GM18858 (cell line): Measurements from ENCODE around the gene BEND4.
"Not testable (repeated sequence)": the region's sequence is repeated elsewhere in the genome, so short reads cannot be mapped to it uniquely, and the experiment has no call there.

ENCODE experiments used
- ATAC-seq: cut with Tn5 transposase; IDR thresholded peaks from one replicate; pipeline ENCODE4 v1.9.1; 2021; ENCODE audit not compliant: unreplicated experiment

Gene BEND4

DNA sequence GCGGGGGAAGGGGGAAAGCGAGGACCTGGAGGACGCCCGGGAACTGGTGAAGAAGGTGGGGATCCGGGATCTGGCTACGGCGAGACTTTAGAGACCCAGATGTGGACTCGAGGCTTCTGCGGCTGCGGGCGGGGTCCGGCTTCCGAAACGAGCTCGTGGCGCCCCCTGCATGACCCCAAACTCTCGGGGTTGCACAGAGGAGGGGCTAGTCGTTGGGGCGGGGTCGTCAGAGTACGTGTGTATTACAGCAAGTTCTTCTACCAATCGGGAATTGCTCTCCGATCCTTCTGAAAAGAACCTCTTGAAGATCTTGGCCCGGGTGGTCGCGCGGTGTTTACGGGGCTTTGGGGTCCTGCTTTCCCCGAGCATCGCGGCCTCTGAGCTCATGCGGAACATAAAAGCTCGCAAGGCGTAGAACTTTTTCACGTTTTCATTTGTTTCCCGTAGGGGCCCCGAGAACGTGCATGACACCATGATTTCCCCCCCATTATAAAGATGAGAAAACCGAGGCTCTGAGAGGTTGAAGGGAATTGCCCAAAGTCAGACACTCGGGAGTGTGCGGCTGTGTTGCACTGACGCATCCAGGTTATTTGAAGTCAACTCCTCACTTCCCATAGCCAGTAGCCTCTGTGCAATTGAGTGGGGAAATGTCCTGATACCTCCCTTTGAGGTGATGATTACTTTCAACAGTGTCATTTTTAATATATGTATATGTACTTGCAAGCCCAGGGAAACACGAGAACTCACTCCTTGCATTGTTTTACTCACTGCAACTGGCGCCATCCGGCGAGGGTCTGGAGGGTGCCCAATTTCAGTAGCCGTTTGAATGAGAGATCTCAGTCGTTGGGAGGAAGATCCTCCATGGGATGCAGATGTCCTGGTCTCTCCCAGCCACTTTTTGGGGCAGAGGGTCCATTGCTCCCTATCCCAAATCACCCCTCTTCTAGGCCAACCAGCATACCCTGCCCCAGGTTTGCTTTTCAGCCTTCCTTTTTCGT lies at the start of gene BEND4:
TSS of gene BEND4 (minus strand) at position 149 of the 998 bp plus-strand sequence. CDS start 512 bp downstream, outside the sequence.
- ATAC-seq = peak; percentile 3

DNA sequence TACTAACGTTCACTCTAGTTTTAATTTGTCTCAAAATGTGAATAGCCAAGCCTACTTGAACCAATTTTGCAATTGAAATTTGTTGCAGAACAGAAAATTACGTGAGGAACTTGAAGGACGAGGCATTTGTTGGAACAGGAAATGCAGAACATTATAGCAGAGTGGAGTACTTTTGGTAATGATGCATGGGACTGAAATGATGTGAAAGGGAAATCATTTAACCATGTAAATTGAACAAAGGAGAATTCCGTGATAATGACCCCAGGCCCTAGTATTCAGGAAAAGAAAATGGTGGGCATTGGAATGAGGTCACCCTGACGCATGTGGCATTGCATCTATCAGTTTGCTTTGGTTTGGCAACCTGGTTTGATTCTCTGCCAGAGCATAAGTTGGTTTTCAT lies 44.9 kb upstream of the BEND4 start:
- ATAC-seq = no peak

DNA sequence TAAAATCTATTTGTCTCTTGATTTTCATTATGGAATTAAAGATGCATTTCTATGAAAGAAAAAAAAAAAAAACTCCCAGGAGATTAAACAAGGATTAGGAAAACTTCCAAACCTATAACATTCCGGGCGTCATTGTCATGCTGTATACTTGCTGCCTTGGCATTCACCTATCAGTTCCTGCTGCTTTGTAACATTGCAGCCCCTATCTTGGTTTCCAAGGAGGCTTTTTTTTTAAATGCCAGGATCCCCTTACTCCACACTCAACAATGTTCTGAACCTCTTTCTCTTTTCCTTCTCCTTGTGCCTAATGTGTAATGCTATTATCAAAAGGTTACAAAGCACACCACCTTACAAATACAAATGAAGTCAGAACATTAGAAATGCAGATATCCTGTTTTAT lies 20.5 kb upstream of the BEND4 start:
- ATAC-seq = no peak

DNA sequence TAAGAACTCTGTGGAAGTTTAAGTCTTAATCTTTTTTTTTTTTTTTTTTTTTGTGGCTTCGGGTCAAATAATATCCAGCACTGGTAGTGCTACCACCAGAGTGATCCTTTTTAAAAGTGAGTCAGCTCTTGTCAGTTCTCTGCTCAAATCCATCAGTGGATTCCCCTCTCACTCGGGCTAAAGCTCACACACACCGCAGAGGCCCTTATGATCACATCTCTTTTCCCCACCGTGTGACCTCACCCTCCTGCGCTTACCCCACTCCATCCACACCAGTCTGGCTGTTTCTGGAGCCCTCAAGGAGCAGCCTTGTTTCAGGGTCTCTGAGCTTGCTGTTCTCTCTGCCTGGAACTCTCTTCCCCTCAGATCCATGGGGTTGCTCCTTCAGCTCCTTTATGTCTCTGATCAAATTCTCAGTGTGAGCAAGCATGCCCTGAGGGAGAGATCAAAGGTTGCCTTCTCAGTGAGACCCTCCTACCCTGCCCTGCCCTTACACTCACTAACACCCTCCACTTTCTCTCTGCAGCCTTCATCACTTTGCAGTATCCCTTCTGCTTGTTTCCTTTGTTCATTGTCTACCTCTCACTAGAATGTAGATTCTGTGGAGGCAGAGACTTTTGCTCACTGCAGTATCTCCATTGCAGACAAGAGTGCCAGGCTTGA lies 19.8 kb upstream of the BEND4 start:
- no peak for ATAC-seq

DNA sequence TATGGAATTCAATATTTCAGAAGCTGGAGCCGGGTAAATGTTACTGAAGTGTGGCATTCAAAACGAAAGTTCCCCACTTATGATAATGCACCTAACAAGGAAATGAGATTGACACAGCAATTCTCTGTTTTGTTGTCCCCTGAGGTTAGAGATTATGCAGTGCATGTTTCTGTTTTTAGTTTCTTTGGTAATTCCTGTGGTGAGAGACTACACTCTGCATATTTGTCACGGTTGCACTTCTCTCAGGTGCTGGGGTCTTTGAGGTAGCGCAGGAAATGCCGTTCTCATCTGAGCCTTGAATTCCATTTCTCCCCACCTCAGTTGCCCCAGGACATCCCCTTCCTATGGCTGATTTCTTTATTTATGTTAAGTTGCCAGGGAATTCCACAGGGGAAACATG lies 15.3 kb upstream of the BEND4 start:
- peak; percentile 100 for ATAC-seq

DNA sequence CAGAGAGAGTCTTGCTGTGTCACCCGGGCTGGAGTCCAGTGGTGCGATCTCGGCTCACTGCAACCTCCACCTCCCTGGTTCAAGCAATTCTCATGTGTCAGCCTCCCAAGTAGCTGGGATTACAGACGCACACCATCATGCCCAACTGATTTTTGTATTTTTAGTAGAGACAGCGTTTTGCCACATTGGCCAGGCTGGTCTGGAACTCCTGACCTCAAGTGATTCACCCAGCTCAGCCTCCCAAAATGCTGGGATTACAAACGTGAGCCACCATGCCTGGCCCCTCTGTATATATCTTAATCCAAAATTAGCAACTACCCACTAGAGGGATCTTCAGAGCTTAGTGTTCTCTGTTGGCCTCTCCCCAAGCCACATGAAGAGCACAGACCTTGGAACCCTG lies 13.7 kb upstream of the BEND4 start:
- ATAC-seq = not testable (repeated sequence)

DNA sequence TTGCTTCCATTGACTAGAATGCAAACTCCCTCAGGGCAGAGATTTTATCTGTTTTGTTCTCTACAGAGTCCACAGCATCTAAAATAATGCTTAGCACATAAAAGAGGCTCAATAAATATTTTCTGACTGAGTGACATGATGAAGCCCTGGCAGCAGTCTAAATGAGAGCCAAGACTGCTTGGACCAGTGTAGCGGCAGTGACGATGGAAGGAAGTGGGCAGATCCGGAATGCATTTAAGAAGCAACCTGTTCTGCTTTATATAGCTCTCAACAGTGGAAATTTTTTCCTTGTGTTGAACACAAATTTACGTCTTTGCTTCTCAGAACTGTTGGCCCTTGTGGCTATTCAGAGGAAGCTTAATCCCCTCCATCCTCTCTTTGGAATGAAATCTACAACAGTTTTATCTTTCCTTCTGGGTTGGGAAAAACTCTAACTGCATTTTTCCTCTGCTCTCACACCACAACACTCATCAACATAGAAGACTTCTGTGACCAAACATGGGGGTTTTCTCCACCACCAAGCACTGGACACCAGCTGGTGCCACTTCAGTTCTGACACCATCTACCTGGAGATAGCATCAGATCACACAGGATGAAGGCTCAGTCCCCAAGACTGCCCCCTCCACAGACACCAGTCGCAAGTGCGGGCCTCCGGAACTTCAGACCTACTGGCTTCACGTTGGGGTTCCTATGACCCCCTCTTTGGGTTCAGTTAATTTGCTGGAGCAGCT lies 7.0 kb upstream of the BEND4 start:
- no peak for ATAC-seq

DNA sequence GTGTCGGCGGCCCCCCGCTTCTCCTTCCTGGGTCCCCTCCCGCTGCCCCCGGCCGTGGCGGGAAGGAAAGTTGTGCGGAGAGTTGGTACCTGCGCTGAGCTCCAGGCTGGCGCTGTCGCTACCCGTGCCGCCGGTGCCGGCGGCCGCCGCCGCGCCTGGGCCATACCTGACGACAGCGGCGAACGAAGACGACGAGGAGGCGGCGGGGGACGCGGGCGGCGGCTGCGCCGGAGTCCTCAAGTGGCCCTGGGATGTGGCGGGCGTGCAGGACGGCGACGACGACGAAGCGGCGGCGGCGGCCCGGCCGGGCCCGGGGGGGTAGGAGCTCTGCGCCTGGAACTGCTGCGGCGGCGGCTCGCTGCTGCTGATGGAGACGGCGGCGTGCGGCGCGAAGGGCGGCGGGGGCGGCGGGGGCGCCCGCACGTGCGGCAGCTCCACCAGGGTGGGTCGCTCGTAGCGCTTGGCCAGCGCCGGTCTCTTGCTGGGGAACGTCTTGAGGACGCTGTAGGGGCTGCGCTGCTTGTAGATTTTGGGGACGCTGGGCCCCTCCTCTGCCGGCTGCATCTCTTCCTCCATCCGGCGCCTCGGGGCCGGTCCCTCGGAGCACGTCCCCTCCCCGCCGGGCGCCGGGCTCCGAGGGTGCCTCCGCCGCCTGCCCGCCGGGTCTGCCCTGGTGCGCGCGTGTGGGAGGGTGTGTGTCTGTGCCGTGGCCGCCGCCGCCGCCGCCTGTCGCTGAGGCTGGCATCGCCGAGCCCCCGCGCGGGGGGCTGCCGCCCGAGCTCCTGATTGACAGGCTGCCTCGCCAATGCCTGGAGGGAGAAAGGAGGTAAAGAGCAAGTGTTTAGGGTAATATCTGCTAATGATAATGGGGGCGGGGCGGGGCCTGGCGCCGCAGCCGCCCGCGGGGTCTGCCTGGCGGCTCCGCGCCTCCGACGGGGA lies 618 bp downstream of the BEND4 start:
- peak; percentile 52 for ATAC-seq

DNA sequence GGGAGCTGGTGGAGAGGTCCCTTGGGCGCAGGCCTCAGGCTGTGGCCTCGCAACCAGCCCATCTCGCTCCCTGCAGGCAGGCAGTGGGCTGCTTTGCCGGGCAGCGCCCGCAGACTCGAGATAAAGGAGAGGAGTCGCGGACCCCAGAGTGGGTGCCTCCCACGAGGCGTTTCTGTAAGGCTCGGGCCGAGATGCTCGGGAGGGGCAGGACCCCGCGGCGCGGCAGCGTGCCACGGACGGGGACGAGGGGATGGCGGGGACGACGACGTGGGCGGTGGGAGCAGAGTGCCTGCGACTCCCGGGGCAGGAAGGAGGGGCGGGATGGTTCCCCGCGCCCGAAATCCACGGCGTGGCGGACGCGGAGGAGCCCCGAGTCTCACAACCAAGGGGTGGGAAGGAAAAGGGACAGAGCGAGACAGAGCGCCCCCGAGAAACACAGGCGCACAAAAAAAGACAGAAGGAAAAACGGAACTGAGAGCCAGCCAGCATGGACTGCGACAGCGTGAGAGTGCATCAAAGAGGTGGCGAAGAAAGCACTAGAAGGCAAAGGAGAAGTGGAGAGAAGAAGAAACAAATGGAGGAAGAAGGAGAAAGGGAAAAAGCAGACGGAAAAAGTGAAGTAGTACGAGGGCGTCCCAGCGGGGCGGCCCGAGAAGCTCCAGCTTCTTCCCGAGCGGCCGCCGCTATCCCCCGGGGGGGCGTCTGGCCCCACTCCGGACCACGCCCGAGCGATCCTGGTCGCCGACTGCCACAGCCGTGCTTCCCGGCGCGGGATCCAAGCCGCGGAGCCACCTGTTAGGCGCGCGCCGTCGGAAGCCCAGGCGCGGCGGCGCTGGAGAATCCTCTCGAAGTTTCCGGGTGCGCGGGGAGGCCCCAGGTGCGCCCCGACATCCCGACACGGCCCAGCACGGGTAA lies 1.5 kb downstream of the BEND4 start:
- ATAC-seq = peak; percentile 23

DNA sequence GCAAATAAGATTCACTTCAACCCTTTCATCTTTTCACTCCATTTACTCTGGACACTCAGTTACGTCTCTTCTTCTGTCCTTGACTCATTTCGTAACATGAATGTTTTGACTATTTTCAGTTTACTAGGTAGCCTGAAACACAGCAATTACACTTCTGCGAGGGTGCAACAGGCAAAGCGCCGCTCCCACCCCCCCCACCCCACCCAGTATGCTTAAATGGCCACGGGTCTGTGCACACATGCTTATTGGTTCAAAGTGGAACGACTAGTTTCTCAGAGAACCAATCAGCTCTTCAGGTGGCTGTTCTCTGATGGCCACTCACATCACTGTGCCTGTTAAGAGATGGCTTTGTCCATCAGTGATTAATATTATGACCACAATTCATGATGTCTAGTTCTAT lies 3.5 kb downstream of the BEND4 start:
- ATAC-seq = no peak

DNA sequence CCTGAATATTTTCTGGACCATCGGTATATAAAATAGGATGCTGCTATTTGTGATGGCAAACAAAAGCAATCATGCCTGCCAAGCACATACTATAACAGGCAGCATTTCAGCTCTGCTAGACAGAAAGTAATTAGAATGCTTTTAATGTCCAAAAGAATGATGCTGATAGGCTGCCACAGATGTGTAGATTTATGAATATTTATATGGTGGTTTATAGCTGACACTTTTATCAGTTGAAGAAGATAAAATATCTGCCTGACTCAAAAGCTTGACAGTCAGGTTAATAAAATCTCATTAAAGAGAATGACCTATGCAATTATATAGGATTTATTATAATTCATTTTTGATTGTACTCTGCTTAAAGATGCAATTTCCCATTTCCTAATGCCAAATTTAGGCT lies 4.0 kb downstream of the BEND4 start:
- ATAC-seq = no peak

DNA sequence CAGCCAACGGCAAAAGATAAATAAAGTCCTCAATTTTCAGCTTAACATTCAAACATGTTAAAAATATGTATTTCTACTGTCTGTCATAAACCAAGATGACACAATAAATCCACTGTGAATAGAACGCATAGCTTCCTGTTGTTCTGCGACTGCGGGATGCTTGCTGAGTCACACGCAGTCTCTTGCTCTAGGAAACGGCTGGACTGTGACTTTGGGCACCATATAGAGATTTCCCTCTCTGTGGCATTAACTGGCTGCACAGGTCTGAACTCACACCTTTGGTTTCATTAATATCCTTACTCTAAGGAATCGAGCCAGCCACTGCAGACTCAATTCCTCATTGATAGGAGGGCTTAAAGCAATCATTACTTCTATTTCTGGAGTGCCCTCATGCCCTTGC lies 8.4 kb downstream of the BEND4 start:
- no peak for ATAC-seq

DNA sequence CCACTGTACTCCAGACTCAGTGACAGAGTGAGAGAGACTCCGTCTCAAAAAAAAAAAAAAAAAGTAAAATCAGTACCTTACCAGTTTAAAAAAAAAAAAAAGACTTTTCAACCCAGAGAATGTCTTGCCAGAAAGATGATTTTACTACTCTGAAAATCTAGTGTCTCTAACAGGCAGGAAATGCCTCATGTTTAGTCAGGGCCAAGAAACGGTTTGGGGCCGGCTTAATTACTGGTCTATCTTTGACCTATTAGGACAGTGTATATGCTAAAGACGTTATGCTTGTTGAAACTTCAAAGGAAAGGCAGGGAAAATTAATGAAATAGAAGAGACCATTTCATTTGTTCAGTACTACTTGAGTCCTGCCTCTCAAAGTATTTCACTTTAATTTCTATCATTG lies 9.9 kb downstream of the BEND4 start:
- no peak for ATAC-seq

DNA sequence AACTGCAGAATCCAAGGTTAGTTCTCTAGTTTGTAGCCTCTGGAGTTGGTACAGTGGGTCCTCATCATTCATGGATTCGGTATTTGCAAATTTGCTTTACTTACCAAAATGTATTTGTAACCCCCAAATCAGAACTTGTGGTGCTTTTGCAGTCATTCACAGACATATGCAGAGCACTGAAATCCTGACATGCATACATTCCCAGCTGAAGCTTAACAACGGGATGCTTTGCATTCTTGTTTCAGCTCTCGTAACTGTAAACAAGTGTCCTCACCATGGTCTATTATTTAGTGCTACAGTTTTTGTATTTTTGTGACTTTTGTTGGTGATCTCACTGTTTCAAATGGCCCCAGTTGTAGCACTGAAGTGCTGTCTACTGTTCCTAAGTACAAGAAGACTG lies 16.1 kb downstream of the BEND4 start:
- ATAC-seq = no peak

DNA sequence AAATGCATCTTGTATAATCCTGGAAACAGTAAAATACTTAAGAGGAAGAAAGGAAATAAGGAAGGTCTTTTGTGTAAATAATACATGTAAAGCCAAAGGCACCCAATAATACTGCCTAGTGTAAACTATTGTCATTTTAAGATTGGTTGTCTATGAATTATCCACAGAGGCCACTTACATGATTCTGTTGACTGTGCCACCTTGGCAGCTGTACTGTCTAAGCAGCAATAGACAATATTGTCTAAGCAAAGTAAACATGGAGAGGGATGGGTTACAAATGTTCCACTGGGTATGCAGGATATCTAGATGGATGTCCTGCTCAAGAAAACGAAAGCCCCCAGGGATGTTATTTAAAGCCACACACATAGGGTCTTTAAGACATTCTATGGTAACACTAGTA lies 19.4 kb downstream of the BEND4 start:
- ATAC-seq = no peak

DNA sequence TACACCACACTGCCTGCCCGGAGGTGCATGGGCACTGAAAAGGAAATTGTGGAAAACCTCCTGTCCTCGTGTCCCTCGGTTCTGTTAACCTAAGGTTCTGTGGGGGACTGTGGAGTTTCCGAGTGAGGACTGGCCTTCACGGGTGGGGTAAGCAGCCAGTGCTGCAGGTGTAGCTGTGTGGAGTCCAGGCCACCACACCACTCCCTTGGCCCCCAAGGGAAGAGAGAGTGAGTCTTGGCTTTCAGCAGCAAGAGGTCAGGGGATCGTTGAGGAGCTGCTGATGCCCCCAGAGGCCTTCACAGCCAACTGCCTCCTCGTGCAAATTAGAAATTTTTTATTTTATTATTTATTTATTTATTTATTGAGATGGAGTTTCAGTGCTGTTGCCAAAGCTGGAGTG lies 20.4 kb downstream of the BEND4 start:
- no peak for ATAC-seq

DNA sequence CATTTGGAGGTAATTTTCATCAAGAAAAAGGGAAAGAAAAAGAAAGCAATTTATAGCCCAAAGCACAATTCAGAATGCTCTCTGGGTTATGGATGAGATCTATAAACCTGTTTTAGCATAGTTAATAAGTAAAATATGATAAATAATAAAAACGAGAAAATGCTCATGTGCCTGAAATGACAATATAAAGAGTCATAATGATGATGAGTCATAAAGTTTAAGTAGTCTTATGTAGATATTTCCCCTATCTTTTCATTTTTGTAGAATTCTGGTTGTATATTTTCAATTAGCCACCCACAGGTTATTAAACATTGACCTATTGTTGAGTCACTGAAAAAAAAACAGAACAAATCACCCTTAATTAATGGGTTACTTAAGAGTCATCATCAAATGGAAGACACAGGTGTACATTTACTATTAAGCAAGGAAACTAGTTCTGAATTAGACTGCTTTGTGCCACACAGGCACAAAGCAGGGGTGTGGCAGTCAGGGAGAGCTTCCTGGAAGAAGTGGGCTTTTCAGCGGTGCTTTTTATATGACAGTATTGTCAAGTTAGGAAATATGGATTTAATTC lies 29.3 kb downstream of the BEND4 start:
- ATAC-seq = no peak

DNA sequence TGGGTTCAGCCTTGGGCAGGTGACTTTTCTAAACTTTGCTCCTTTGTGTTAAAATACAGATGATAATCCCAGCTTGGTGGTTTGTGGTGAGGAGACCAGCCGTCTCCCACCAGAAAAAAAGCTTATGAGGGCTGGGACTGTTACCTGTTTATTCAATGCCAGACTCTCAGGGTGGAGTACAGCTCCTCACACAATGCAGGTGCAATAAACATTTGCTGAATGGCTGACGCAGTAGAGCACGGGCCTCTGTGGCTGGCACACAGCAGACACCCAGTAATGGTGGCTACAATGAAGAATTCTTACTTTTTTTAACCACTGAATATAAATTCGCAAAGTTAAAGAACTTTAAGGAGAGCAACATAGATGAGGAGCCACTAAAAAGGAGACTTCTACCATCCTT lies 30.2 kb downstream of the BEND4 start:
- no peak for ATAC-seq

DNA sequence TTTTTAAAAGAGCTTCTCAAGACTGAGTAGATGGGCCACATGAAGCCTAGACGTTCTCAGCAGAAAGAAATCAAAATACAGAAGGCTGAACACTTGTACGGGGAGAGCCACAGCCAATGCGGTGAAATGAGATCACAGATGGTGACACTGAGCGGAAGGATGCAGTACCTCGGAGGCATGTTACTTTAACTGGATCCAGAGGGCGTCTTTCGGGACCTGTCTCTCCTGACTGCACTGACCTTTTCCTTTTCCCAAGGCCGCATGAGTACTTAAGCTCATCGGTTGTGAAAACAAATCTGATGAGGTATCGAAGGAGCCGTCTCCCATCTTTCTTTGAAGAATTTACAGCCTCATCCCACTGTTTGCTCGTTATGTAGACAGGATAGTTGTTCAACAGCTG lies 32.6 kb downstream of the BEND4 start:
- ATAC-seq = no peak
